ENCODE results near the gene AOPEP. TPM values are rescaled to one million over a fixed set of nuclear protein-coding genes. Genes with fewer than 3 reads are reported as not detected.

AOPEP gene
- total RNA-seq, 4 donors from 2014 or later, result 126 to 216 (median 136) TPM

DNA sequence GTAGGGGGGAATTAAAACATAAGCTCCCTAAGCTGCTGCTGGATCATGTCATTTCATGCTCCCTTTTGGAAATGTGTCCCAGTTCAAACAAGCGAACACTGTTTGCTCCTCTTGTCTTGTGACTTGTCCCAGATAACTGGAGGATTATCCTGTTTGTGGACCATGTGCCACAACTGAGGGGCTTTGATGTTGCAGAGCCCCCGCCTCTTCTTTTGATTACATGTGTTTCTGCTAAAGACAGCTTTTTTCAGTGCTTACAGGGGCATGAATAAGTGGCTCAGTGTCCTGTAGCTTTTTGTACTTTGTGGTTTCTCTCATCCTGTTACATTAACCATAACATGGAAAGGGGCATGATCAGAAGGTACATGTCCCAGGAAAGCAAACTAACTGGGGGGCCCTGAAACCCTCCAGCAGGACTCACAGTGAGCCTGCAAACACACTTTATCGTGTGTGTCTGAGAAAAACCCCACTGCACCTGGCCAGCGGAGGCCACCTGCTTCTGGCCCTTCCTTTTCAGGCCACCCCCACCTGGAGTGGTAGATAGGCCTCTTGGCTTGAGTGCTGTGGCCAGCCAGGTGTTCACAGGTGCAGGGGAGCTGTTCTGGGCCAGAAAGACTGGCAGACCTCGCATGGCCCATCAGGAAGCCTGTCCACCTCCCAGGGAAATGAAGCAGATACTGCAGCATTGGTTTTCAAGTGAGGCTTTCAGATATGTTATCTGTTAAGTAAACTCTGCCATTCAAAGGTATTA, 305.4 kb downstream of the AOPEP start:
- H3K4me1 ChIP-seq, result peaks cover 57 to 71% of the 10 kb centered on the region in 2 donors

GRCh38 chr9:95032580-95033341, 306.3 kb downstream of the AOPEP start:
- Histone ChIP-seq H3K4me1 (peaks cover 57 to 66% of the 10 kb centered on the region in 2 donors), H3K27me3 (no peaks in the 10 kb centered on the region), H3K36me3 (no peaks in the 10 kb centered on the region), H3K4me3 (replicated peaks in 1 of 3) (no peak overlapping the region), H3K27ac (peak overlapping the region; percentile 41 to 58 (median 42)), H3K9me3 (no peaks in the 10 kb centered on the region)
- 51% methylated on average over 9 of the region's 9 CpGs for WGBS, 2 donors
- peak in 1 of 2 donors; percentile 38 for DNase-seq
- intact Hi-C loops (cut with DNase I), result no loop called here
- TF ChIP-seq, protein P1, sequence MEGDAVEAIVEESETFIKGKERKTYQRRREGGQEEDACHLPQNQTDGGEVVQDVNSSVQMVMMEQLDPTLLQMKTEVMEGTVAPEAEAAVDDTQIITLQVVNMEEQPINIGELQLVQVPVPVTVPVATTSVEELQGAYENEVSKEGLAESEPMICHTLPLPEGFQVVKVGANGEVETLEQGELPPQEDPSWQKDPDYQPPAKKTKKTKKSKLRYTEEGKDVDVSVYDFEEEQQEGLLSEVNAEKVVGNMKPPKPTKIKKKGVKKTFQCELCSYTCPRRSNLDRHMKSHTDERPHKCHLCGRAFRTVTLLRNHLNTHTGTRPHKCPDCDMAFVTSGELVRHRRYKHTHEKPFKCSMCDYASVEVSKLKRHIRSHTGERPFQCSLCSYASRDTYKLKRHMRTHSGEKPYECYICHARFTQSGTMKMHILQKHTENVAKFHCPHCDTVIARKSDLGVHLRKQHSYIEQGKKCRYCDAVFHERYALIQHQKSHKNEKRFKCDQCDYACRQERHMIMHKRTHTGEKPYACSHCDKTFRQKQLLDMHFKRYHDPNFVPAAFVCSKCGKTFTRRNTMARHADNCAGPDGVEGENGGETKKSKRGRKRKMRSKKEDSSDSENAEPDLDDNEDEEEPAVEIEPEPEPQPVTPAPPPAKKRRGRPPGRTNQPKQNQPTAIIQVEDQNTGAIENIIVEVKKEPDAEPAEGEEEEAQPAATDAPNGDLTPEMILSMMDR (IDR thresholded peaks at IDR 0.05), result no peak
- TF ChIP-seq POLR2A (IDR thresholded peaks at IDR 0.05), result no peak

More for the DNA sequence above, 305.4 kb downstream of the AOPEP start:
- intact Hi-C loops (cut with DNase I), result no loop called here
- H3K36me3 ChIP-seq, result no peaks in the 10 kb centered on the region
- DNase-seq, result peak; percentile 84 to 85
- H3K9me3 ChIP-seq, result no peaks in the 10 kb centered on the region
- peak overlapping the region; percentile 41 to 58 (median 42) for H3K27ac ChIP-seq
- no peaks in the 10 kb centered on the region for H3K27me3 ChIP-seq
- no peak for TF ChIP-seq POLR2A (IDR thresholded peaks at IDR 0.05)
- TF ChIP-seq, protein P1 (IDR thresholded peaks at IDR 0.05), result no peak
- H3K4me3 ChIP-seq (replicated peaks in 1 of 3), result no peak overlapping the region
- 43 to 63% methylated on average over 5 of the region's 5 CpGs for WGBS, 2 donors

GRCh38 chr9:95035846-95036245, 309.3 kb downstream of the AOPEP start:
- intact Hi-C loops (cut with DNase I), result no loop called here
- Histone ChIP-seq H3K4me1 (peaks cover 33 to 45% of the 10 kb centered on the region in 2 donors), H3K9me3 (no peaks in the 10 kb centered on the region), H3K36me3 (no peaks in the 10 kb centered on the region), H3K27me3 (no peaks in the 10 kb centered on the region), H3K4me3 (replicated peaks in 1 of 3) (no peak overlapping the region), H3K27ac (no peak overlapping the region)
- TF ChIP-seq, protein P1 (IDR thresholded peaks at IDR 0.05), result no peak
- no peak for TF ChIP-seq POLR2A (IDR thresholded peaks at IDR 0.05)
- DNase-seq, result no peak
- 63 to 64% methylated on average over 3 of the region's 3 CpGs for WGBS, 2 donors

DNA sequence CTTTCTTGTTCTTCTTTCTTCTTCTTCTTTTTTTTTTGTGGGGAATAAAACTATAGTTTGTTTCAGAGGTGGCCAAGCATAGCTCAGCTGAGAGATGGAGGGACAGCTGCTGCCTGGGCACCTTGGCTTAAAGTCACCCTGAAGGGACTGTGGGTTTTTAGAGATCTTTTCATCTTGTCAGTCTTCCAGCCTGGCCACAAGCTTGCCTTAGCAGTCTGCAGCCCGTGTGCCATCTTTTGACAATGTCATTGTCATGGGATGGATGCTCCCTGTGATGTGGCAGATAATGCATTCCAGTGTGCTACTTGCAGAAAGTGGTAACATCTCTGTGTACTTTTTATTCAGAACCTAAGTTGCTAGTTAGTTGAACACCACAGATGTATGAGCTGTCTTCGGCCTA, 310.2 kb downstream of the AOPEP start:
- Histone ChIP-seq H3K4me1 (peaks cover 27 to 37% of the 10 kb centered on the region in 2 donors), H3K36me3 (no peaks in the 10 kb centered on the region), H3K27ac (no peak overlapping the region), H3K9me3 (no peaks in the 10 kb centered on the region), H3K4me3 (replicated peaks in 1 of 3) (no peak overlapping the region), H3K27me3 (no peaks in the 10 kb centered on the region)
- 86 to 95% methylated on average over 2 of the region's 2 CpGs for WGBS, 2 donors
- no peak for DNase-seq
- intact Hi-C loops (cut with DNase I), result no loop called here
- TF ChIP-seq, protein P1 (IDR thresholded peaks at IDR 0.05), result no peak
- no peak for TF ChIP-seq POLR2A (IDR thresholded peaks at IDR 0.05)

All from thyroid gland (tissue), 4 donors.